HG03135 (cell line): ENCODE results near the gene BRCA2.

ENCODE experiments used
- ATAC-seq: cut with Tn5 transposase; IDR thresholded peaks from one replicate; pipeline ENCODE4 v1.9.1; 2021; ENCODE audit warnings: mild to moderate bottlenecking, moderate library complexity; ENCODE audit not compliant: unreplicated experiment

Gene BRCA2

GRCh38 chr13:32315238-32316027, at the start of gene BRCA2, which contains the start of gene ZAR1L:
Gene BRCA2 (plus strand): TSS chr13:32315508. CDS start chr13:32316461, 953 bp downstream.
Gene ZAR1L (minus strand): TSS chr13:32315363. CDS start chr13:32311925, 3,438 bp downstream.
- peak; percentile 93 for ATAC-seq

GRCh38 chr13:32265726-32266125, 49.6 kb upstream of the BRCA2 start:
- no peak for ATAC-seq

- no peak for ATAC-seq
These were observed 49.2 kb upstream of the BRCA2 start for GRCh38 chr13:32266130-32266529.

- no peak for ATAC-seq
These were observed 47.4 kb upstream of the BRCA2 start for GRCh38 chr13:32267836-32268439.

DNA sequence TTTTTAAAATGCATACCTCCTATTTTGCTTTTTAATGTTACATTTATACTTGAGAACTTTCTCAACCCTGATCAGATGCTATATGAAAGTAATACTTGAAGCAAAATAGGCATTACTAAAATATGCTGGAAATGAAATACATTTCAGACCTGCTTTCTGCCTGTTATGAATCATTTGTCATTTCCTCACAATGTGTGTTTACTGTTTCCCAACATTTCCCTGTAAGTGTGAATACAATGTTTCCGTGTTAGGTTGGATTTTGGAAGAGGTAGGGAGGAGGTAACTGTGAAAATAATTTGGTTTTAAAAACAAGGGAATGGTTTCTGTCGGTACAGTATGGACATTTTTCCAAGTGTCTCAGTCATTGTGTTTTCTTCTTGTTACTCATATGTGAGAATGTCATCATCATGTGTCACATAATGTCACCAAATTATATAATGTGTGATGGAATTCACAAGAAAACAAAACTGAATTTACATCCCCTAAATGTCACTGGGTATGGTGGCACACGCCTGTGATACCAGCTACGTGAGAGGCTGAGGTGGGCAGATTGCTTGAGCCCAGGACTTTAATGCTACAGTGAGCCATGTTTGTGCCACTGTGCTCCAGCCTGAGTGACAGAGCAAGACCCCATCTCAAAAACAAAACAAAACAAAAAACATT, 43.2 kb upstream of the BRCA2 start:
- no peak for ATAC-seq

DNA sequence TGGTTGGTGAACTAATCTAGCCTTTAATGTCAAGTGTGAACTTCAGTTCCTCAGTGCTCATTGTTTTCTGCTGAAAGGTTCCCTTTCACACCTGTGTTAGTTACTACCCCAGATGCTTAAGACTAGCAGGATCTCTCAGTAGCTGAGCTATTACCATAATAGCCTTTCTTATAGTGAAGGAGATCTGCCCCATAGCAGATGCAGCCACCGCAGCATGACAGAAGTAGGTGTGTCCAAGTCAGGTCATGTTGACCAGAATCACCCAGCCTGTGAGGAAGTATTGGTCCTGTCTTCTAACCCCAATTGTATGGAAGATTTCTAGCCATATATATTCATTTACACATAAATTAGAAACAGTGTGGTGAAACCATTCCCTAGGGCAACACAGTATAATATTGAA, 37.5 kb upstream of the BRCA2 start:
- no peak for ATAC-seq

DNA sequence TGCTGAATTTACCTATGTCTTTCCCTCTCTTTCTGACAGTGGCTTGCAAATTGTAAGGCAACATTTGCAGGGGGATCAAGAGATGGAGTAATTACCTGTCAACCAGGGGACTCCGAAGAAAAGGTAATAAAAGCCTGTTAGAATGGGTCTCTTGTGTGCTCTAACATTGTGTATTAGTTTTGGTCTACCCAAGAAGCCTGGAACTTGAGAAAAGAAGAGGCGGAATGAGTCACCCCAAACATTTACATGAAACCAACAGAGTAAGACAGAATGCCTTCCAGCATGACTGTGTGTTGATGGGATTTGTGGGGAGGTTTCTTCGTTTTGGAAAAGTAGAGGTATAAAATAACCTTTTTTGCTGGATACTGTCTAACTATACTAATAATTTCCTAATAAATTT, 36.9 kb upstream of the BRCA2 start:
- ATAC-seq = no peak

GRCh38 chr13:32281096-32281495, 34.2 kb upstream of the BRCA2 start:
- ATAC-seq = no peak

DNA sequence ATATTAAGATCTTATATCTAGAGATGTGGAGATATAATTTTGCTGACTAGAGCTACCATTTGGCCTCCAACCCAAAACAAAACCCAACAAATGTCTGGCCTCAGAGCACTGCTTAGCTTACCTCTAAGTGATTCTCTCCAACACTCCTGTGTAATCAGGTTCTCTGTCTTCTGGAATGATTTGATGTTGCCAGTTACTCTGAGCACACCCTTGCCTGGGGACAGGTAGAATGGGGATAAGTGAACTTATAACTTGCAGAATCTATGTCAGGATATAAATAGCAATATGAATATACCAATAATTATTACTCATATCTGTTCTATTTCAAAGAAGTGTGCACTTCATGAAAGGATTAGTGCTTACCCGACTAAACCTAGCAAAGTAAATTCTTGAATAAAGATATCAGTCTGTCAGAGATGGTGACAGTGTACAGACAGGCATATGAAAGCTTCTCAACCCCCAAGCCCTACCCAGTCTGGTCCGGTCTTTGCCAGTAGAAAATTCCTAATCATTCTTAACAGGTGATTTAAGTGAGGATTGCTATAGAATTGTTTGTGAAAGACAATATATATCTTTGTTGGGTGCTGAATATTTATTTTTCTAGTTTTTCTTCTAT, 33.1 kb upstream of the BRCA2 start:
- no peak for ATAC-seq

DNA sequence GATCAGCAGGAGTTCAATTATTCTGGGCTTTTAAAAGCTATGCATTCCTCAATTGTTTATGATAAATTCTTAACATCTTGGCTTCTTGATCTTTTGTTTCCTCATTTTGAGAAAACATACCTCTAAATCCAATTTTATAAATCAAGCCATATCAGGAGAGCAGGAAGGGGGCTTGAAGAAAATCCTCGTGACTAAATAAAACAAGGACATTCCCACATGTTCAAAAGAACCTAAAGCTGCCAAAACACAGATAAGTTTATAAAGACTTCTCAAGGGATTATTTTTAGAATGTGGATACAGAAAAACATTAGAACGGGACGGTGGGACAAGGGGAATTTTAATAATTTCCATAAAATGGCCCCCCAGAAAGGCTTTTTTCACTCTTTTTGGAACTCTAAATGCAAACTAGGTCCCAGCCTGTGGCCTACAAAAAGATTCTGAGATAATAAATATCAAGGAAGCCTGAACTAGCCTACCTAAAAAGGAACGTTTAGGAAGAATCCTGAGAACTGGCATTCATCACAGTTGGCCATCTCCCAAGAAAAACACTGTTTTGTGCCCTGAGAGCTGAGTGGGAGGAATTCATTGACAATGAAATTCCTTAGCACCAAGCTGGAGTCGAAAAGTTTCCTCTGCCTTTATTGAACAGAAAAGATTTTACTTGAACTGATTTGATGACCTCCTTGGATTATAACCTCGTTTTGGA, 30.2 kb upstream of the BRCA2 start:
- ATAC-seq = no peak

- ATAC-seq = no peak
These were observed 29.7 kb upstream of the BRCA2 start for GRCh38 chr13:32285633-32285965.

DNA sequence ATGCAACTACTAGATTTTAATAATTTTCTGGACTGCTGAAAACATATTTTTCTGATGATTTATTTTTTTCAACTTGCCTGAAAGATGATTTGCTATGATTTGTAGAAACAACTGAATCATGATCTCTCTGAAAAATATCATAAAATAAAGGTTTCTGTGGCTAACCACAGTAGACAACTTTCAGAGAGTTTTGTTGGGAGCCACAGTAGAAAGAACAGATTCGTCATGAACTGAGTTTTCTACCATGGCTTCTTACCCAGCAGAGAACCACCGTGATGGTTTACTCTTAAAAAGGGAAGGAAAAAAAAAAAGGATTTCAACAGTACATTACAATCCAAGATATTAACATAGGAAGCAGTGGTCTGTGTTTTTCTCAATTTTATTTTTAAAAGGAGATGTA, 18.1 kb upstream of the BRCA2 start:
- ATAC-seq = no peak

- no peak for ATAC-seq
These were observed 16.6 kb upstream of the BRCA2 start for GRCh38 chr13:32298695-32299094.

DNA sequence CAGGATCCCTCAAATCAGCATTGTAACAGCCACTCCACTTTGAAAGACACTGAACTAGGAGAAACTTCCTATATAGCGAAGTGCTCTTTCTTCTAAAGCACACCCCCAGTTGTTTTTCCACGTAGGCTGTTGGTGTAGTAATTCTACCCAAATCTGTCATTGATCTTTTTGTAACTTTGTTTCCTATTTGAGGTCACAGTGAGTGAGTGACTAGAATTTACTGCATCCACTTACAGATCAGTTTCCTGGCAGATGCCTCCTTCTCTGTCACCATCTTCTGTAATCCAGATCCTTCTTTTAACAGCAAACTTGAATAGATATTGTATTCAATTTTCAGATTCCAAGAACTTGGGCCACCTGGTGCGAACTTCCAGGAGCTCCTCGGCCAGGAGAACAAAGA, 15.4 kb upstream of the BRCA2 start:
- no peak for ATAC-seq

DNA sequence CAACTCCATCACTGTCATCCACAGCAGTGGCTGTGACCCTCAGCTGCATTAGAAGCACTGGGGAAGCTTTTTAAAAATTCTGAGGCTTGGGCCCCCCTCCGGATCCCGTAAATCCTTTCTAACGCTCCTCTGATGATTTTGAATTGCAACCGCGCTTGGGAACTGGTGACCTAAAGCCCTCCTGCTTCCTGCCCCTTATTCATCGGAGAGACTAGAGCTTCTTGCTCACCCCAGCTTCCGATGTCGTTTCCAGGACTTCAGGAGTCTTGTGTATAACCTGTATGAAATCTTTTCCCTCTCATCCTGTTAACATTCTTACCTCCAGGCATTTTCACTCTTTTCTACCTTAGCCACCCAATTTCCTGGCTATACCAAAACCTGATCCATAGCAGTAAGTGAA, 14.9 kb upstream of the BRCA2 start:
- no peak for ATAC-seq

DNA sequence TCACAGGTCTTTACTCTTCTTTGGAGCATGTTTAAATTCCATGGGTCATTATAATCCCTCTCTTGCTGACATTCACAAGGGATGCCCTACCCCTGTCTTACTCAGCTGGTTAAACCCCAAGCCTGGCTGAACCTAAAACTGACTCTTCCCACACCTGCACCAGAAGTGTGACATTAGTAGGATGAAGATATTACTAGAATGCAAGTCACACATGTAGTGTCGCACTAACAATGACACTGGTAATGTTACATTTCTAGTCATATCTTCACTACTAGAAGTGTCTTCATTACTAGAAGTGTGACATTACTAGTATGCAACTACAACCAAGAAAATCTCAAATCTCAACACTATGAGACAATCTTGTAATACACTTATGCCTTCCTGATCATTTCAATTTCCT, 14.4 kb upstream of the BRCA2 start:
- no peak for ATAC-seq

GRCh38 chr13:32302461-32302860, 12.8 kb upstream of the BRCA2 start:
- no peak for ATAC-seq

DNA sequence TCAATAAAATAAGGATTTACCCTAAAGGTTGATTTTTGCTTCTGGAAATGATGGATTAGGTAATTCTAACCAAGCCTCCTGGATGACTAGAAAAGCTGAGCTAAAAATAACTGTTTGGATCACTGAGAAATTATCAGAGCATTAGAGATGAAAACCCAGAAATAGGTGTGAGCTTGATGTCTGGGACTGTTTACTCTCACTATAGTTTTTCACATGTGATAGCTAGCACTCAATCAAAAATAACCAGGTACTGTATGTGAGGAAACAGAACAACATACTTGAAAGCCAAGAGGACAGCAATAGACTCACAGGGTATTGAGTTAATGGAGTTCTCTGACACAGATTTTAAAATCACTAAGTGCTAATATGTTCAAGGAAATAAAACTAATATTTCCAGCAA, 9.7 kb upstream of the BRCA2 start:
- no peak for ATAC-seq

DNA sequence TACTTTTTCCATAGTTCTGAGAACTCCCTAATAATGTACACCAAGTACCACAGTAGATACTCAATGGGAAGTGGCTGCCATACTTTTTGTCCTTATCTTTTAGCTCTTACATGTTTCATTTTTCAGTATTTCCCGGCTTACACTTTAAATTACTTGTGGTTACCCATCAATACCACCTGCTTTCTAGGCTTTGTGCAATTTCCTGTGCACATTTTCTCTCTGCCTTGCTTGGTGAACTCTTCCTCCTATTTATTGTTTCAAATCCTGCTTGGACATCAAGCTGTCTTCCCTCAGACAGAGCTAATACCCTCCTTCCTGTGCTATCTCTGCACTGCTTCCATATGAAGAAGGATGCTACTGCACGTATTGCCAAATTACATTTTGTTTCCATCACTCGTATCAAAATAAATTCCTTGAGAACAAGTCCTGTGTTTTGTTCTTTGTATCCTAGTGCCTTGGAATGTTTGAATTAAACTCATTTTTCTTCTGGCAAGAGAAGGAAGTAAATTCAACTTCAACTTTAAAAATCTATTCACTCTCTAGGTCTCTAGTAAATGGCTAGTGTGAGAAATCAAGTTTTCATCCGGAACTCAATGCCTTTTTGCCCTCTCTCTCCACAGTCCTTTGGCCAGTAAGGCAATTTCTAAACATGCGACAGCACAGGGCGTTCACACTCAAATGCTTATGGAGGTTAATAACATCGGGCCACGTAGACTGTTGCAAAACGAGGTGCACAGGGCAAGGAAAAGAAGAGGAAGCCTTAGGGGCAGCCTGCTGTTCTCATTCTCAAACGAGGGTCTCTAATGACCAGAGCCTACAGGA, 5.8 kb upstream of the BRCA2 start:
- ATAC-seq = peak; percentile 29

GRCh38 chr13:32310134-32310706, 5.1 kb upstream of the BRCA2 start:
- peak; percentile 63 for ATAC-seq
